ENCODE measurements around the gene KIAA1958. TPM values are rescaled to one million over a fixed set of nuclear protein-coding genes. Genes with fewer than 3 reads are reported as not detected.

The KIAA1958 gene
- total and polyA plus RNA-seq, 10 of the 15 experiments (the other 5 are each of a cell fraction or from before 2014, with no cell fraction given), result 0.53 to 8.7 (median 4.0) TPM

DNA sequence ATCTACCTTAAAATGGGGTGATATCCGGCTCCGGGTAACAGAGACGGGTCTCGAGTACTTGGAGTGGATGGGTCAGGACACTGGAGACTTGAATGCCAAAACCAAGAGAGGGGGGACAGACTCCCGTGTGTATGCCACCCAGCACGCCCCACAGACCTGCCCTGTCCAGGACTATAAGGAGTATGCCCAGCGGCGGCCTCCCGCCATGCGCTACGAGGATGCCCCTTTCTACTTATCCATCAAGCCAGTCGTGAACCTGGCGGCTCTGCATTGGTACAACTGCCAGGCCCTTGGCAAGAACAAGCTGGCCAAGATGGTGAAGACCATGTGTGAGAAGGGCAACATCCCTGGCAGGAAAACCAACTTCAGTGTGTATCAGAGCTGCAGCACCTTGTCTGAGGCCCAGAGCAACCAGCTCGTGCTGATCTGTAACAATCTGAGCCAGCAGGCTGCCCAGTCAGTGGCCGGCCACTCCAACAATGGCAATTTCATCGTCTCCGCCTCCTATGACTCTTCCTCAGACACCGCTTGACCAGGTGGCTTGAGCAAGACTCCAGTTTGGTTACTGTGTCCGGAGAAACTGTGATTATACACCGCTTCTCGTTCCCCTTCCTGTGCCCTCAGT is 131.9 kb downstream of the KIAA1958 start:
- no peaks in the 10 kb centered on the region for H3K79me2 ChIP-seq (ENCODE audit: control insufficient read depth, insufficient read depth, low read length)
- no peak overlapping the region for H3K4me2 ChIP-seq (ENCODE audit: control insufficient read depth, insufficient read depth)
- SMC1A ChIA-PET (ENCODE audit: uncharacterized antibody, unreplicated experiment), result interaction anchor here (1.1 kb wide), 1 partner anchor 9 kb away, joined by 3 read pairs; no protein-coding TSS in a partner anchor
- ATAC-seq (no peak), DNase-seq (ENCODE audit: low read depth, low spot score) (no peak), FAIRE-seq (no peak)
- no peak overlapping the region for H2AFZ ChIP-seq (ENCODE audit: control insufficient read depth, low read depth, low read length)
- no TSS peak for BruUV-seq (replicated peaks)
- no peak overlapping the region for H3K4me3 ChIP-seq
- CTCF ChIA-PET, result interaction anchor here (0.6 kb wide), 1 partner anchor 174 kb away, joined by 5 read pairs; no protein-coding TSS in a partner anchor
- RAD21 ChIA-PET (ENCODE audit: unreplicated experiment), result no interaction called here
- 91% methylated on average over 21 of the region's 21 CpGs for WGBS (ENCODE audit: insufficient coverage, insufficient replicate concordance, low lambda C conversion rate, missing lambda C conversion rate)
- H3K27ac ChIP-seq (ENCODE audit: control insufficient read depth, insufficient read depth), result no peak overlapping the region
- no peaks in the 10 kb centered on the region for H3K27me3 ChIP-seq (replicated peaks in 1 of 2; ENCODE audit: control insufficient read depth in 2 of 2, insufficient read depth in 2 of 2, low read length in 1 of 2)
- H3K4me1 ChIP-seq (ENCODE audit: control insufficient read depth, insufficient read depth, low read length), result no peaks in the 10 kb centered on the region
- intact Hi-C loops (cut with micrococcal nuclease; ENCODE audit: unreplicated experiment), result no loop called here
- H3K9ac ChIP-seq (ENCODE audit: control insufficient read depth, insufficient read depth, low read length), result no peak overlapping the region
- H4K20me1 ChIP-seq (ENCODE audit: control insufficient read depth, insufficient read depth), result no peaks in the 10 kb centered on the region
- POLR2A ChIA-PET, result no interaction called here
- in situ Hi-C loops (cut with MboI), result no loop called here
- no peaks in the 10 kb centered on the region for H3K9me3 ChIP-seq (replicated peaks; ENCODE audit: control insufficient read depth, insufficient read depth, low read length)
- H3K36me3 ChIP-seq (ENCODE audit: control insufficient read depth in 2 of 2, insufficient read depth in 2 of 2, low read length in 1 of 2), result peaks cover 0 to 2% of the 10 kb centered on the region in 2 experiments; a peak in 1 of 4 replicates
- TF ChIP-seq, protein P1, sequence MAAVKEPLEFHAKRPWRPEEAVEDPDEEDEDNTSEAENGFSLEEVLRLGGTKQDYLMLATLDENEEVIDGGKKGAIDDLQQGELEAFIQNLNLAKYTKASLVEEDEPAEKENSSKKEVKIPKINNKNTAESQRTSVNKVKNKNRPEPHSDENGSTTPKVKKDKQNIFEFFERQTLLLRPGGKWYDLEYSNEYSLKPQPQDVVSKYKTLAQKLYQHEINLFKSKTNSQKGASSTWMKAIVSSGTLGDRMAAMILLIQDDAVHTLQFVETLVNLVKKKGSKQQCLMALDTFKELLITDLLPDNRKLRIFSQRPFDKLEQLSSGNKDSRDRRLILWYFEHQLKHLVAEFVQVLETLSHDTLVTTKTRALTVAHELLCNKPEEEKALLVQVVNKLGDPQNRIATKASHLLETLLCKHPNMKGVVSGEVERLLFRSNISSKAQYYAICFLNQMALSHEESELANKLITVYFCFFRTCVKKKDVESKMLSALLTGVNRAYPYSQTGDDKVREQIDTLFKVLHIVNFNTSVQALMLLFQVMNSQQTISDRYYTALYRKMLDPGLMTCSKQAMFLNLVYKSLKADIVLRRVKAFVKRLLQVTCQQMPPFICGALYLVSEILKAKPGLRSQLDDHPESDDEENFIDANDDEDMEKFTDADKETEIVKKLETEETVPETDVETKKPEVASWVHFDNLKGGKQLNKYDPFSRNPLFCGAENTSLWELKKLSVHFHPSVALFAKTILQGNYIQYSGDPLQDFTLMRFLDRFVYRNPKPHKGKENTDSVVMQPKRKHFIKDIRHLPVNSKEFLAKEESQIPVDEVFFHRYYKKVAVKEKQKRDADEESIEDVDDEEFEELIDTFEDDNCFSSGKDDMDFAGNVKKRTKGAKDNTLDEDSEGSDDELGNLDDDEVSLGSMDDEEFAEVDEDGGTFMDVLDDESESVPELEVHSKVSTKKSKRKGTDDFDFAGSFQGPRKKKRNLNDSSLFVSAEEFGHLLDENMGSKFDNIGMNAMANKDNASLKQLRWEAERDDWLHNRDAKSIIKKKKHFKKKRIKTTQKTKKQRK (IDR thresholded peaks at IDR 0.05; ENCODE audit: low read depth, low read length), result no peak
- TF ChIP-seq, protein P2, sequence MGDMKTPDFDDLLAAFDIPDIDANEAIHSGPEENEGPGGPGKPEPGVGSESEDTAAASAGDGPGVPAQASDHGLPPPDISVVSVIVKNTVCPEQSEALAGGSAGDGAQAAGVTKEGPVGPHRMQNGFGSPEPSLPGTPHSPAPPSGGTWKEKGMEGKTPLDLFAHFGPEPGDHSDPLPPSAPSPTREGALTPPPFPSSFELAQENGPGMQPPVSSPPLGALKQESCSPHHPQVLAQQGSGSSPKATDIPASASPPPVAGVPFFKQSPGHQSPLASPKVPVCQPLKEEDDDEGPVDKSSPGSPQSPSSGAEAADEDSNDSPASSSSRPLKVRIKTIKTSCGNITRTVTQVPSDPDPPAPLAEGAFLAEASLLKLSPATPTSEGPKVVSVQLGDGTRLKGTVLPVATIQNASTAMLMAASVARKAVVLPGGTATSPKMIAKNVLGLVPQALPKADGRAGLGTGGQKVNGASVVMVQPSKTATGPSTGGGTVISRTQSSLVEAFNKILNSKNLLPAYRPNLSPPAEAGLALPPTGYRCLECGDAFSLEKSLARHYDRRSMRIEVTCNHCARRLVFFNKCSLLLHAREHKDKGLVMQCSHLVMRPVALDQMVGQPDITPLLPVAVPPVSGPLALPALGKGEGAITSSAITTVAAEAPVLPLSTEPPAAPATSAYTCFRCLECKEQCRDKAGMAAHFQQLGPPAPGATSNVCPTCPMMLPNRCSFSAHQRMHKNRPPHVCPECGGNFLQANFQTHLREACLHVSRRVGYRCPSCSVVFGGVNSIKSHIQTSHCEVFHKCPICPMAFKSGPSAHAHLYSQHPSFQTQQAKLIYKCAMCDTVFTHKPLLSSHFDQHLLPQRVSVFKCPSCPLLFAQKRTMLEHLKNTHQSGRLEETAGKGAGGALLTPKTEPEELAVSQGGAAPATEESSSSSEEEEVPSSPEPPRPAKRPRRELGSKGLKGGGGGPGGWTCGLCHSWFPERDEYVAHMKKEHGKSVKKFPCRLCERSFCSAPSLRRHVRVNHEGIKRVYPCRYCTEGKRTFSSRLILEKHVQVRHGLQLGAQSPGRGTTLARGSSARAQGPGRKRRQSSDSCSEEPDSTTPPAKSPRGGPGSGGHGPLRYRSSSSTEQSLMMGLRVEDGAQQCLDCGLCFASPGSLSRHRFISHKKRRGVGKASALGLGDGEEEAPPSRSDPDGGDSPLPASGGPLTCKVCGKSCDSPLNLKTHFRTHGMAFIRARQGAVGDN (IDR thresholded peaks at IDR 0.05), result no peak
- TF ChIP-seq, protein P3, sequence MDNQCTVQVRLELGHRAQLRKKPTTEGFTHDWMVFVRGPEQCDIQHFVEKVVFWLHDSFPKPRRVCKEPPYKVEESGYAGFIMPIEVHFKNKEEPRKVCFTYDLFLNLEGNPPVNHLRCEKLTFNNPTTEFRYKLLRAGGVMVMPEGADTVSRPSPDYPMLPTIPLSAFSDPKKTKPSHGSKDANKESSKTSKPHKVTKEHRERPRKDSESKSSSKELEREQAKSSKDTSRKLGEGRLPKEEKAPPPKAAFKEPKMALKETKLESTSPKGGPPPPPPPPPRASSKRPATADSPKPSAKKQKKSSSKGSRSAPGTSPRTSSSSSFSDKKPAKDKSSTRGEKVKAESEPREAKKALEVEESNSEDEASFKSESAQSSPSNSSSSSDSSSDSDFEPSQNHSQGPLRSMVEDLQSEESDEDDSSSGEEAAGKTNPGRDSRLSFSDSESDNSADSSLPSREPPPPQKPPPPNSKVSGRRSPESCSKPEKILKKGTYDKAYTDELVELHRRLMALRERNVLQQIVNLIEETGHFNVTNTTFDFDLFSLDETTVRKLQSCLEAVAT (IDR thresholded peaks at IDR 0.05), result no peak
- TF ChIP-seq, protein P4, sequence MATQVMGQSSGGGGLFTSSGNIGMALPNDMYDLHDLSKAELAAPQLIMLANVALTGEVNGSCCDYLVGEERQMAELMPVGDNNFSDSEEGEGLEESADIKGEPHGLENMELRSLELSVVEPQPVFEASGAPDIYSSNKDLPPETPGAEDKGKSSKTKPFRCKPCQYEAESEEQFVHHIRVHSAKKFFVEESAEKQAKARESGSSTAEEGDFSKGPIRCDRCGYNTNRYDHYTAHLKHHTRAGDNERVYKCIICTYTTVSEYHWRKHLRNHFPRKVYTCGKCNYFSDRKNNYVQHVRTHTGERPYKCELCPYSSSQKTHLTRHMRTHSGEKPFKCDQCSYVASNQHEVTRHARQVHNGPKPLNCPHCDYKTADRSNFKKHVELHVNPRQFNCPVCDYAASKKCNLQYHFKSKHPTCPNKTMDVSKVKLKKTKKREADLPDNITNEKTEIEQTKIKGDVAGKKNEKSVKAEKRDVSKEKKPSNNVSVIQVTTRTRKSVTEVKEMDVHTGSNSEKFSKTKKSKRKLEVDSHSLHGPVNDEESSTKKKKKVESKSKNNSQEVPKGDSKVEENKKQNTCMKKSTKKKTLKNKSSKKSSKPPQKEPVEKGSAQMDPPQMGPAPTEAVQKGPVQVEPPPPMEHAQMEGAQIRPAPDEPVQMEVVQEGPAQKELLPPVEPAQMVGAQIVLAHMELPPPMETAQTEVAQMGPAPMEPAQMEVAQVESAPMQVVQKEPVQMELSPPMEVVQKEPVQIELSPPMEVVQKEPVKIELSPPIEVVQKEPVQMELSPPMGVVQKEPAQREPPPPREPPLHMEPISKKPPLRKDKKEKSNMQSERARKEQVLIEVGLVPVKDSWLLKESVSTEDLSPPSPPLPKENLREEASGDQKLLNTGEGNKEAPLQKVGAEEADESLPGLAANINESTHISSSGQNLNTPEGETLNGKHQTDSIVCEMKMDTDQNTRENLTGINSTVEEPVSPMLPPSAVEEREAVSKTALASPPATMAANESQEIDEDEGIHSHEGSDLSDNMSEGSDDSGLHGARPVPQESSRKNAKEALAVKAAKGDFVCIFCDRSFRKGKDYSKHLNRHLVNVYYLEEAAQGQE (IDR thresholded peaks at IDR 0.05; ENCODE audit: low read depth, low read length), result no peak
- TF ChIP-seq, protein P5, sequence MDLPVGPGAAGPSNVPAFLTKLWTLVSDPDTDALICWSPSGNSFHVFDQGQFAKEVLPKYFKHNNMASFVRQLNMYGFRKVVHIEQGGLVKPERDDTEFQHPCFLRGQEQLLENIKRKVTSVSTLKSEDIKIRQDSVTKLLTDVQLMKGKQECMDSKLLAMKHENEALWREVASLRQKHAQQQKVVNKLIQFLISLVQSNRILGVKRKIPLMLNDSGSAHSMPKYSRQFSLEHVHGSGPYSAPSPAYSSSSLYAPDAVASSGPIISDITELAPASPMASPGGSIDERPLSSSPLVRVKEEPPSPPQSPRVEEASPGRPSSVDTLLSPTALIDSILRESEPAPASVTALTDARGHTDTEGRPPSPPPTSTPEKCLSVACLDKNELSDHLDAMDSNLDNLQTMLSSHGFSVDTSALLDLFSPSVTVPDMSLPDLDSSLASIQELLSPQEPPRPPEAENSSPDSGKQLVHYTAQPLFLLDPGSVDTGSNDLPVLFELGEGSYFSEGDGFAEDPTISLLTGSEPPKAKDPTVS (IDR thresholded peaks at IDR 0.05; ENCODE audit: low read depth, low read length), result no peak
- no peak for TF ChIP-seq BMI1 (IDR thresholded peaks at IDR 0.05; ENCODE audit: borderline replicate concordance)
- TF ChIP-seq NR2C2 (IDR thresholded peaks at IDR 0.05; ENCODE audit: borderline replicate concordance, control insufficient read depth, insufficient read length, low read depth), result no peak
- TF ChIP-seq NRF1 (conservative IDR thresholded peaks at IDR 0.05; ENCODE audit: low read depth, low read length), result no peak

Measured in GM12878 (cell line).